Measurements from ENCODE around the gene ISOC2.

Gene ISOC2

DNA sequence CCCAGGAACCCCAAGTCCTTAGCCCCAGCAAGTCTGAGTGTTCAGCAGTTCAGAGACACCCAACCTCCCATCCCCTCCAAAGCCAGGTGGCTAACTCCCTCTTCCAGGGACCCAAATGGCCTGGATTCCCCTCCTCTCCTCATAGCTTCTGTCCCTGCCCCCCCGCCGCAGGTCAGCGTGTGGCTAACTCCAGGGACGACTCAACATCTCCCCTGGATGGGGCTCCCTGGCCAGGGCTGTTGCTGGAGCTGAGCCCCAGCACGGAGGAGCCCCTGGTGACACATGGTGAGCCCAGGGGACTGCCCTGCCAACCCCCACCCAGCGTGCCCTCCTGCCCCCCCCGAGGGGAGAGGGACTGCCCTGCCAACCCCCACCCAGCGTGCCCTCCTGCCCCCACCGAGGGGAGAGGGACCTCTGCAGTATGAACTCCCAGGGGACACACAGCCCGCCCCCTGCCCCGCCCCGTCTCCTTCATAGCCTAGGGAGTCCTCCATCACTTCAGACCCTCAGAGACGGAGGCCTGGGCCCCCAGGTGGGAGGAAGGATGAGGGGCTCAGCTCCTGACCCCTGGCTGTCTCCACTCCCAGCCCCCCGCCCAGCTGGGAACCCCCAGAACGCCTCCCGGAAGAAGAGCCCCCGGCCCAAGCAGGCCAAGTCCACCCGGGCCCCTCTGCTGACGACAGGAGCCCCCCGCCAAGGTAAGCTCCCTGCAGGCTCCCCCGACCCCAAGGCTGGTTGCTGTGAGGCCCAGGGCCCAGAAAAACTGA, 28.5 kb upstream of the ISOC2 start:
- DNase-seq = no peak

DNA sequence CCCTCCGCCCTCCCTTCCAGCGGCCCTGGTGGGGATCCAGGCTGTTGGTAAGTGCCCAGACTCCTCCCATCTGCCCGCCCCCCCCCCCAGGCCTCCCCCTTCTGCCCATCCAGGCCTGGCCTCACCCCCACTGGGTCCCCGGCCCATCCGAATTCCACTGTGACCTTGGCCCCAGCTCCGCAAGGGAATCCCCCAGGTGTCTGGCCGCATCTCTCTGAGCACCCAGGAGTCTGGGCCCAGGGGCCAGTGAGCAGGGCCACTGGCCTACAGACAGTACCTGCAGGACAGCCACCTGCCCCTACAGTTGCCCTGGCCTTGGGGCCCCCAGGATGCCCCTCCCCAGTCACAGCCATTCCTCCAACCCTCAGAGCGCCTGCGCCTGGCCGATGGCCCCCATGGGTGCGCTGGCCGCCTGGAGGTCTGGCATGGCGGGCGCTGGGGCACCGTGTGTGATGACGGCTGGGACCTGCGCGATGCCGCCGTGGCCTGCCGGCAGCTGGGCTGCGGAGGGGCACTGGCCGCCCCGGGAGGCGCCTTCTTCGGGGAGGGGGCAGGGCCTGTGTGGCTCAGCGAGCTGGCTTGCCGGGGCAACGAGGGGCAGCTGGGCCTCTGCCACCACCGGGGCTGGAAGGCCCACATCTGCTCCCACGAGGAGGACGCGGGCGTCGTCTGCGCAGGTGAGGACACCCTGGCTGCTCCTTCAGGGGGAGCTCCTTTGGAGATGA, 27.7 kb upstream of the ISOC2 start:
- DNase-seq = no peak

DNA sequence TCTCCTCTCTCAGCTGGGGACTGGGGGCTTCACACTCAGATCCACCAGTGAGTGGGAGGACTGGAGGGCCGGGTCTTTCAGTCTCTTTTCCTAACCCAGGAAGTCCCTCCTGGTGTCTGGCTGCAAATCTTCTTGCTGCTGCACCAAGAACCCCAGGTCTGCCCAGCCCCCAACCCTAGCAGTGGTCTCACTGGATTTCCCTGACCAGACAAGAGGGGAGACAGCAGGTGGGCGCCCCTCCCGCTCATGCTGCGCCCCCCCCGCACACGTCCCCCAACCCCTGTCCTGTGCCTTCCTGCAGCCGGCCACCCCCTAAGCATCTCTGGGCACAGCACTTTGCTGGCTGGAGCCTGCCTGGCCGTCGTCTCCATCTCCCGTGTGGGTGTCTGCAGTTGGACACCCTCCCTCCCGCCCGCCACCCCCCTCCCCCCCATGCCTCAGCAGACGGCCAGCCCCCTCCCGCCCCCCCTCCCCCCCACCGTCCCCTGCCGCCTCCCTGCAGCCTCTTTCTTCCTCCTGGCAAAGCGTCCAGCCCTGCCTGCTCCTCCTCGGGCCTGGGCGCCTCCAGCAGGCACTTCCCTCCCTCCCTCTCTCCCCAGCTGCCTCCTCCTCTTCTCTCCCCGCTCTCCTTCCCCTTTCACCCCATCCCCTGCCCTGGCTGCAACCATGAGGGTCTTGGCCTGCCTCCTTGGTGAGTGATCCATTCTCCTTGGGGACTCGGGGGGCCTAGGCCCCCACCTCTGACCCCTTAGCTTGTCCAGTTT, 26.7 kb upstream of the ISOC2 start, which contains the start of gene SSC5D:
Gene SSC5D, plus strand, starts transcription at position 513 of the 764 bp plus-strand sequence. Its CDS starts 154 bp downstream, at position 667.
- no peak for DNase-seq

DNA sequence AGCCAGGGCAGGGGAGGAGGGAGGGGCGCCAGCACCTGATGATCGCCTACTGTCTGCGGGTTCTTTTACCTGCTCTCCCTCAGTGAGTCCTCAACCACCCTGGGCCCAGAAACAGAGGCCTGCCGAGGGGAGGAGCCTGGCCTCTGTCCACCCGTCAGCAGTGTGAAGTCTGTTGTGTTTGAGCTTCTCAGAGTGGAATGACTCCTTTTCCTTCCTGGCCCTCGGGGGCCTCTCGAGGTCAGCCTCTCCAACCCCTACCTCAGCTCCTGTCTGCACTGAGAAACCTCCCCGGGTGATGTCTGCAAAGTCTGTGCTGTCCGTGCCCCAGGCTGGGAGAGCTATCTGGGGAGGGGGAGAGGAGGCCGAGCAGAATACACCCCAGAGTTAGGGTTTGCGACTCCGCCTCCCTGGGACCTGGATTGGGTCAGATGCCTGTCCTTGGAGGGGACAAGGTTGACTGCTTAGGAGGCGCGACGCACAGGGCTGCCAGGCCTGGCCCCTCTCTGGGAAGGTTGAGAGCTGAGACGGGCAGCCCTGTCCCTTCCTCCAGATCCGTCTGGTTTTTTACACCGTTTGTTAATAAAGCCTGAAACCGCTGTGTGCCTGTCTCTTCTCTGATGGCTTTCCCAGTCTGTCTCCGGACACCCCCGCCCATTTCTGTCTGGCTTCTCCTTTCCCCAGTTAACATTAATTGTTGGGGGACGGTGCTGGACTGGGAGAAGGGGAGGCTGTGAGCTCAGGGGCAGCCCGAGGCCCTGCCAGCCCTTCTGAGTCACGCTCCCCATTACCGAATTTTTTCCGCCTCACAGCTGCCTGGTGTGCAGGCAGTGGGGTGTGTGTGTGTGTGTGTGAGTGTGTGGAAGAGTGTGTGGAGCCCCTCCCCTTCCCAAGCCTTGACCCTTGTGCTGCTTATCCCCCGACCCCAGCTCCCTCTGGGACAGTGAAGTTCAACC, 25.8 kb upstream of the ISOC2 start:
- DNase-seq = no peak

DNA sequence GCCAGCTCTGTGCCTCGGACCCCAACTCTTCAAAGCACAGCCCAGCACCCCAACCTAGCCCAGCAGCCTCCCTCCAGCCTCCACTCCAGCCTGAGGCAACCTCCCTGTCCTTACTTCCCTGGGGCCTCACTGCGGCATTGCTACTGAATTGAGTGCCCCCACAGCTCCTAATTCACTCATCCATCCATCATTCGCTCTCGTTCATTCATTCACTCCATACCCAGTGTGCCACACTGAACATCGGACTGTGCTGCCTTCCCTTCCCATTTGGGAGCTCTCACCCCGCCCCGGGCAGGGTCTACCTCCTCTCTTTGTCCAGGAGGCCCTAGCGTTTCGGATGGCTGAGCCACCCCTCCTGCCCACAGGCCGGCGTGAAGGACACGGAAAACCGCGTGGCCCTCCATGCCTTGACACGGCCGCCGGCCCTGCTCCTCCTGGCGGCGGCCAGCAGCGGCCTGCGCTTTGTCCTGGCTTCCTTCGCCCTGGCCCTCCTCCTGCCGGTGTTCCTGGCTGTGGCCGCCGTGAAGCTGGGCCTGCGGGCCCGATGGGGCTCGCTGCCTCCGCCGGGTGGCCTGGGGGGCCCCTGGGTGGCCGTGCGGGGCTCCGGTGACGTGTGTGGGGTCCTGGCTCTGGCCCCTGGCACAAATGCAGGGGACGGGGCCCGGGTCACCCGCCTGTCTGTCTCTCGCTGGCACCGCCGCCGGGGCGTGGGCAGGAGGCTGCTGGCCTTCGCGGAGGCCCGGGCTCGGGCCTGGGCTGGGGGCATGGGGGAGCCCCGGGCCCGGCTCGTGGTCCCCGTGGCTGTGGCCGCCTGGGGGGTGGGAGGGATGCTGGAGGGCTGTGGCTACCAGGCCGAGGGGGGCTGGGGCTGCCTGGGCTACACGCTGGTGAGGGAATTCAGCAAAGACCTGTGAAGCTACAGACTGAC, 24.9 kb upstream of the ISOC2 start:
- DNase-seq = no peak

DNA sequence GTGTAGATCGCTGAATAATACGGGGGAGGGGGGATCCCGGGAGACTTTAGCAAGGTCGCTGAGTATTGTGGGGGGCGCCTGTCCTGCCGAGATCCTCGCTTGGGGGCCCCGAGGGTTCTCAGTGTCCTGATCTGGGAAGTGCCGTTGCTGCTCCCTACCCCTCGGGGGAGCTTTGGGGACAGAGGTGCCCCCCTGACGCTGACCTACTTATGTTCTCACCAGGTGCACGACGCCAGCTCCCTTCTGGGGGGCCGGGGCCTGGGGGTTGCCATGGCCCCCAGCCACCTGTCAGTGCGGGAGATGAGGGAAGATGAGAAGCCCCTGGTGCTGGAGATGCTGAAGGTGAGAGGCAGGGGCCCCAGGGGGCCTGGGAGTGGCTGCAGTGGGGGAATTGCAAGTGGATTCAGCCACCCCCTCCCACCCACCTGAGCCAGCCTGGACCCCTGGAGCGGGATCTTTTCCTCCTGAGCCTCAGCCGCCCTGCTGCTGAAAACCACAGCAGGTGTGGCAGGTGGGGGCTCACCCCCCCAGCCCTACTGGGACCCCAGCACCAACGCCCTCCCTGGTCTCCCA, 24.1 kb upstream of the ISOC2 start:
- no peak for DNase-seq

DNA sequence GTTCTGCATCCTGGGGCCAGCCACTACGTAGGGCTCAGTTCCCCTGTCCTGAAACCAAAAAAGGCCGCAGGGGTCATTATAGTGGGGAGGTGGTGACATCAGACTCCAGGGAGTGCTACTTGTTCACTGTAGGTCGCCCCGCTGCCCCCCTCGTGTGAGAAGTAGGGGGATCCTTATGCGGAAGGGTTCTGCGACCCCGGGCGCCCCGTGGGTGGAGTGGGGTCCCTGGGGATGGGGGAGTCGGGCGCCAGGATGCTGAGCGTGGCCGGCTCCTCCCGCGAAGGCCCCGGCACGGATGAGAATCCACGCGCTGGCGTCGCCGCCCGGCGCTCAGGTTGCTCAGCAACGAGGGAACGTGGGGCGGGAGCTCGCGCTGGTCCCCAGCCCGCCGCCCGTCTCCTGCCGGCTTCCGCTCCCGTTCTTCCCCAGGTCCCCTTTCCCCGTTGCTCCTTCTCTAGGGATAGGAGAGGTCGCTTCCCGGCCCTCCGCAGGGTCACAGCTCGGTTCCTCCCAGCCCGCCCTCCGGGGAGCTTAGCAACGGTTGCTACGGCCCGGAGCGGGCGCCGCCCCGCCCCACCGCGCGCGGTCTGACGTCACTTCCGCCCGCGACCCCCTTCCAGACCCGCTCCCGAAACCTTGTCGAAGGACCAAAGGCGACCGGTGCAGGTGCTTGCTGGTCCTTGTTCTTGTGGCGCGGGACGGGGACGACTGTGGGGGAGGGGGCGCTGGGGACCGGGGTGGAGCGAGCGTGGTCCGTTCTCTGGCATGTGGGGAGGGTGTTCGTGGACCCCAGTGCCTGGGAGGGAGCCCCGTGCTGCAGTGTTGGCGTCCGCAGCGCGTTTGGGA, 23.4 kb upstream of the ISOC2 start, which contains the start of gene NAT14:
Gene NAT14, plus strand, starts transcription at position 596 of the 846 bp plus-strand sequence. CDS start 521 bp downstream, outside the sequence.
- peak; percentile 67 for DNase-seq

DNA sequence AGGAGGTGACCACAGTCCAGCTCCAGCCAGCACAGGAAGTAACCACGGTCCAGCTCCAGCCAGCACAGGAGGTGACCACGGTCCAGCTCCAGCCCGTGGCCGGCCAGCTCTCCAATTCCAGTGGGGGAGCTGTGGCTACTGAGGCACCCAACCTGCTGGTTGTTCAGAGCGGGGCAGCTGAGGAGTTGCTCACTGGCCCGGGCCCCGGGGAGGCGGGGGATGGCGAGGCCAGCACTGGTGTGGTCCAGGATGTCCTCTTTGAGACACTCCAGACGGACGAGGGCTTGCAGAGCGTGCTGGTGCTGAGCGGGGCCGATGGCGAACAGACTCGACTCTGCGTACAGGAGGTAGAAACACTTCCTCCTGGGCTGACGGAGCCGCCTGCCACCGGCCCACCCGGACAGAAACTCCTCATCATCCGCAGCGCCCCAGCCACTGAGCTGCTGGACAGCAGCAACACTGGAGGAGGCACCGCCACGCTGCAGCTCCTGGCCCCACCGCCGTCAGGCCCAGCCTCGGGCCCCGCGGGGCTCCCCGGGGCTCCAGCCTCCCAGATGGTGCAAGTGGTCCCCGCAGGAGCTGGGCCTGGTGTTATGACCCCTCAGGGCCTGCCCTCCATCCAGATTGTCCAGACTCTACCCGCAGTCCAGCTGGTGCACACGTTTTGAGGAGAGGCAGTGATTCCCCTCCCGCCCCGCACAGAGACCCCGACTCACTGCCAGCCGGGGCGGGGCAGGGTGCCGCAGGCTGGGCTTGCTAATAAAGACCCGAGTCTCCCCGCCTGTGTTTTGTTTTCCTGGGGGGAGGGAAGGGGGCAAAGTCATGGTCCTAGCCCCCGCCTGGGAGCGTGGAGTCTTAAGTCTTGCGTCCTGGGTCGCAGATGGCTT, 22.5 kb upstream of the ISOC2 start:
- no peak for DNase-seq

DNA sequence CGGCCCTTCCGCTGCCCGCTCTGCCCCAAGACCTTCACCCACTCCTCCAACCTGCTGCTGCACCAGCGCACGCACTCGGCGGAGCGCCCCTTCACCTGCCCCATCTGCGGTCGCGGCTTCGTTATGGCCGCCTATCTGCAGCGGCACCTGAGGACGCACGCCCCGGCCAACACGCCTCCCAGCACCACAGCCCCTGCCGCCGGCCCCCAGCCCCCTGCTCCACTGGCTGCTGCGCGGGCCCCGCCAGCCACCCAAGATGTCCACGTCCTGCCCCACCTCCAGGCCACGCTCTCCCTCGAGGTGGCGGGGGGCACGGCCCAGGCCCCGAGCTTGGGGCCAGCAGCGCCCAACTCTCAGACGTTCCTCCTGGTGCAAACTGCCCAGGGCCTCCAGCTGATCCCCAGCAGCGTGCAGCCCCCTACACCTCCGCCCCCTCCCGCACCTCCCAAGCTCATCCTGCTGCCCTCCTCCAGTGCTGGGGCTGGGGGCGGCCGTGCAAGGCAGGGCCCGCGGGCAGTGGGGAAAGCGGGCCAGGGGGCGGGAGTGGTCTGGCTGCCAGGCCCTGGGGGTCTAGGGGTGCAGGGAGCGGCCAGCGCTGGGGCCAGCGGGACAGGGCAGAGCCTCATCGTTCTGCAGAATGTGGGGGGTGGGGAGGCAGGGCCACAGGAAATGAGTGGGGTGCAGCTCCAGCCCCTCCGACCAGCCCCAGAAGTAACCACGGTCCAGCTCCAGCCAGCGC, 21.7 kb upstream of the ISOC2 start:
- no peak for DNase-seq

DNA sequence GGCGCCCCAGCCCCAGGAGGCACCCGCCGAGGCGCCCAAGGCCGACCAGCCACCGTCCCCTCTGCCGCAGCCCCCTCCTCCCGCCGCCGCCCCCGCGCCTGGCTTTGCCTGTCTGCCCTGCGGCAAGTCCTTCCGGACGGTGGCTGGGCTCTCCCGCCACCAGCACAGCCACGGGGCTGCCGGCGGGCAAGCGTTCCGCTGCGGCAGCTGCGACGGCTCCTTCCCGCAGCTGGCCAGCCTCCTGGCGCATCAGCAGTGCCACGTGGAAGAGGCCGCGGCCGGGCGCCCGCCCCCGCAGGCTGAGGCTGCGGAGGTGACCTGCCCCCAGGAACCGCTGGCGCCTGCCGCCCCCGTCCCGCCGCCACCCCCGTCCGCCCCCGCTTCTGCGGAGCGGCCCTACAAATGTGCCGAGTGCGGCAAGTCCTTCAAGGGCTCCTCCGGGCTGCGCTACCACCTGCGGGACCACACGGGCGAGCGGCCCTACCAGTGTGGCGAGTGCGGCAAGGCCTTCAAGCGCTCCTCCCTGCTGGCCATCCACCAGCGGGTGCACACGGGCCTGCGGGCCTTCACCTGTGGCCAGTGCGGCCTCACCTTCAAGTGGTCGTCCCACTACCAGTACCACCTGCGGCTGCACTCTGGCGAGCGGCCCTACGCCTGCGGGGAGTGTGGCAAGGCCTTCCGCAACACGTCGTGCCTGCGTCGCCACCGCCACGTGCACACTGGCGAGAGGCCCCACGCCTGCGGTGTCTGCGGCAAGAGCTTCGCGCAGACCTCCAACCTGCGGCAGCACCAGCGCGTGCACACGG, 20.9 kb upstream of the ISOC2 start:
- no peak for DNase-seq

DNA sequence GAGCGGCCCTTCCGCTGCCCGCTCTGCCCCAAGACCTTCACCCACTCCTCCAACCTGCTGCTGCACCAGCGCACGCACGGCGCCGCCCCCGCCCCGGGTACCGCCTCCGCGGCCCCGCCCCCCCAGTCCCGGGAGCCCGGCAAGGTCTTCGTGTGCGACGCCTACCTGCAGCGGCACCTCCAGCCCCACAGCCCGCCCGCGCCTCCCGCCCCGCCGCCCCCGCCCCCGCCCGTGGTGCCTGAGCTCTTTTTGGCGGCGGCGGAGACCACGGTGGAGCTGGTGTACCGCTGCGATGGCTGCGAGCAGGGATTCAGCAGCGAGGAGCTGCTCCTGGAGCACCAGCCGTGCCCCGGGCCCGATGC, 20.3 kb upstream of the ISOC2 start:
- DNase-seq = no peak

DNA sequence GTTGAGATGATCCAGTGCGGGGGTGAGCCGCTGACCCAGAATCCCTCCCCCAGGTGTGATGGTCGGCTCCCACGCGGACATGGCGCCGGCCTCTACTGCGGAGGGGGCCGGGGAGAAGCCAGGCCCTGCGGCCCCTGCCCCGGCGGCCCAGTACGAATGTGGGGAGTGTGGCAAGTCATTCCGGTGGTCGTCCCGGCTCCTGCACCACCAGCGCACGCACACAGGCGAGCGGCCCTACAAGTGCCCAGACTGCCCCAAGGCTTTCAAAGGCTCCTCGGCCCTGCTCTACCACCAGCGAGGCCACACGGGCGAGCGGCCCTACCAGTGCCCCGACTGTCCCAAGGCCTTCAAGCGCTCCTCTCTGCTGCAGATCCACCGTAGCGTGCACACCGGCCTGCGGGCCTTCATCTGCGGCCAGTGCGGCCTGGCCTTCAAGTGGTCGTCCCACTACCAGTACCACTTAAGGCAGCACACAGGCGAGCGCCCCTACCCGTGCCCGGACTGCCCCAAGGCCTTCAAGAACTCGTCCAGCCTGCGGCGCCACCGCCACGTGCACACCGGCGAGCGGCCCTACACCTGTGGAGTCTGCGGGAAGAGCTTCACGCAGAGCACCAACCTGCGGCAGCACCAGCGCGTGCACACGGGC, 19.8 kb upstream of the ISOC2 start:
- DNase-seq = no peak

DNA sequence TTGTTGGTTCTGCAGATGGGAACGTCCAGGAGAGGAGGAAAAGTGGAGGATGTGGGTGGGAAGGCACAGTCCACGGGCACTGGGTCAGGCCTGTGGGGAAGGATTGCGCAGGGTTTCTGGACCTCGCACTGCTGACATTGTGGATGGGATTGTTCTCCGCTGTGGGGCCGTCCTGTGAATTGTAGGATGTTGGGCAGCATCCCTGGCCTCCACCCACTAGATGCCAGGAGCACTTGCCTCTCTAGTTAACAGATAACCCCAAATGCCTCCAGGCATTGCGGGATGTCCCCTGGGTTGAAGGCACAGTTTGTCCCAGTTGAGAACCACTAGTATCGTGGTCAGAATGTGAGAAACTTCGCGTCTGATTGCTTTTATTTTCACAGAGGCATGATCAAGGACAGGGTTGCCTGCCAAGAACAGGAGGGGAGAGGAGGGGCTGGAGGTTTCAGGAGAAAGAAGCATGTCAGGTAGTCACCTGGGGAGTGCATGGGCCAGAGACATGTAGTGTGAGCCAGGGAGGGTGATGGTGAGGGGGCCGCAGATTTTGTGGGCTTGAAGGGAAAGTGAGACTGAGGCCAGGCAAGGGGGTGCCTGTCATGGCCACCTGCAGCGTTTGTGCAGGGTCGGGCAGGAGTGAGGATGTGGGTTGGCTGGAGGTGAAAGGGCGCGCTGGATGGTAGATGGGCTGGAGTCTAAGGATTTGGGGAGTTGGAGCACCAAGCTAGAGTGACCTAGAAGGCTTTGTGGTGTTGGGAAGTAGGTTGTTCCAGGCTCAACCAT, 18.2 kb upstream of the ISOC2 start:
- DNase-seq = no peak

DNA sequence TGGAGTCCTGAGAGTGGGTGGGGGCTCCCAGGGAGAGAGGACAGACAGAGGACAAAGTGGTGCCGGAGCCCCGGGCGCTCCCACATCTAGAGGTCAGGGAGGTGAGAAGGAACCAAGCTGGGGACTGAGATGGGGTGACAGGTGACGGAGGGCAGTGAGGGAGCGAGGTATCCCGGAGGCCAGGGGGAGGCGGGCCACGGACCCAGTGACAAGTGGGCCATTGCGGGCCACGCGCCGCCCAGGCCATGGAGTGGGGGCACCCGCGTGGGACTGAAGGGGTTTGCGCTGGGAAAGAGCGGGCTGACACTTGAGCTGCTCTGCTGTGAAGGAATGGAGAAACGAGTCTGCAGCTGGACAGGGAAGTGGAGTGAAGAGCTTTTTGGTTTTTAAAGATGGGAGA, 17.6 kb upstream of the ISOC2 start:
- DNase-seq = no peak

DNA sequence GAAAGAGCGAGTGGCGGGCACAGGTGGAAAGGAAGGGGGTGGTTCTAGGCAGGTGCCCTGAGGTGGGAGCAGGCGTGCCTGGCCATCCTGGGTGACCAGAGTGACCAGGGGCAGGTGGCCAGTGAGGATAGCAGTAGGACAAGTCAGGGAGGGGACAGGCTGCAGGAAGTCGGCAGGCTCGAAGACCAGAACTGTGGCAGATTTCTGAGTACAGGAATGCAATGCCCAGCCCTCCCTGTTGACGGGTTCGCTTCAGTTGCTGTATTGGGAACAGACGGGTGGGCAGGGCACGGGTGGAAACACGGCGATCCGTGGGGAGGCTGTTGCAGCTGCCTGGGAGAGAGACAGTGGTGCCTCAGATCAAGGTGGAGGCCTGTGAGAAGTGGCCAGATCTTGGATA, 16.9 kb upstream of the ISOC2 start:
- DNase-seq = no peak

DNA sequence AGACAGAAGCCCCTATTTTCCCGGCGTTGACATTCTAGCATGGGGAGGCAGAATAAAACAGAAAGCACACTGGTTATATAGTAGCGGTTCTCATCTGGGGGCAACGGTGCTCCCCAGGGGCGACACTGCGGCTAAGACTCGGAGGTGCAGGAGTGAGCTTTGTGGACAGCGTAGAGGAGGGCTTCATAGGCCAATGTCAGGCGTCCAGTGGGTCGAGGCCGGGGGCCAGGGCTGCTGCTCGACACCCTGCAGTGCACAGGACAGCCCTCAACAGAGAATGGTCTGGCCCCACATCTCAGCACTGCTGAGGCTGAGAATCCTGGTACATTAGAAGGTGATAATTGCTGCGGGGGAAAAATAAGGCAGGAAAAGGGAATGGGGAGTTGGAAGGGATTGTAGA, 16.5 kb upstream of the ISOC2 start:
- no peak for DNase-seq

All from NCI-H774 (cell line).